Prostate gland (tissue), 2 donors: ENCODE data around the gene GNAQ. TPM values are rescaled to one million over a fixed set of nuclear protein-coding genes. Genes with fewer than 3 reads are reported as not detected.

Source experiments
- DNase-seq: peaks from one replicate; pipeline ENCODE4 v3.0.0-alpha.2; 2019; ENCODE audit warnings: low spot score
- H3K27ac ChIP-seq, 2 donors: fragments of 200-600 bp; sonication (generic); 2 replicates each; pipeline ENCODE4 v1.5.1; 2017 to 2019
- H3K27me3 ChIP-seq: fragments of 200-600 bp; sonication (generic); replicated peaks from 2 replicates; pipeline ENCODE4 v1.5.1; 2019; ENCODE audit not compliant: insufficient read depth
- H3K36me3 ChIP-seq, 2 donors: fragments of 200-600 bp; sonication (generic); 1 replicate in 1 of 2; 2 replicates in 1 of 2; pipeline versions ENCODE4 v1.5.1 to v1.8.1; 2017 to 2019
- H3K4me1 ChIP-seq: fragments of 200-600 bp; sonication (generic); replicated peaks from 2 replicates; pipeline ENCODE4 v1.5.1; 2019
- H3K4me3 ChIP-seq, 2 donors: fragments of 200-600 bp; sonication (generic); 2 replicates each; pipeline ENCODE4 v1.5.1; 2017 to 2019
- H3K9me3 ChIP-seq: fragments of 200-600 bp; sonication (generic); 2 replicates; pipeline ENCODE4 v1.5.1; 2017
- CTCF ChIP-seq, 4 experiments: fragments of 200-600 bp in 2 of 4; fragments of 450-650 bp in 2 of 4; sonication (generic) in 2 of 4; IDR thresholded peaks; 1 replicate in 3 of 4; 2 replicates in 1 of 4; pipeline ENCODE4 v1.5.1; 2016 to 2019; ENCODE audit warnings: antibody characterized with exemption in 4 of 4, mild to moderate bottlenecking in 2 of 4, moderate library complexity in 2 of 4
- POLR2A ChIP-seq: fragments of 450-650 bp; IDR thresholded peaks from one replicate; pipeline ENCODE4 v1.6.1; 2016; ENCODE audit warnings: antibody characterized with exemption, mild to moderate bottlenecking
- POLR2AphosphoS5 ChIP-seq: sonication (generic); formaldehyde crosslinking; IDR thresholded peaks from one replicate; pipeline ENCODE4 v1.6.1; 2017; ENCODE audit warnings: antibody characterized with exemption
- WGBS: methylation state at CpG from one replicate; pipeline ENCODE4 v1.1.5; 2018; 5-methylcytosine and 5-hydroxymethylcytosine counted together
- intact Hi-C: fragments of 100-400 bp; cut with DNase I; formaldehyde crosslinking; loops from one replicate; pipeline ENCODE4 v1.14.2; 2022
- total RNA-seq, 2 donors: library from RNA; depleted of rRNA; stranded (reverse); fragments of >200 nt; gene quantifications; one replicate each; pipeline ENCODE4 v1.1.0, GENCODE V29; 2016

GNAQ gene
- total RNA-seq, 2 donors from 2014 or later: 35.0 to 43.7 TPM

- intact Hi-C loops: no loop called here
- no peak for DNase-seq
- no peak for TF ChIP-seq POLR2AphosphoS5
- H3K9me3 ChIP-seq: no peaks in the 10 kb centered on the region
- no peaks in the 10 kb centered on the region for H3K27me3 ChIP-seq
- no peak overlapping the region for H3K4me3 ChIP-seq
- no peaks in the 10 kb centered on the region for H3K4me1 ChIP-seq
- WGBS: 87% methylated on average over 1 of the region's 1 CpG
- H3K36me3 ChIP-seq: no peaks in the 10 kb centered on the region
- no peak overlapping the region for H3K27ac ChIP-seq
Observed at GRCh38 chr9:77906991-77907390, 124.6 kb downstream of the GNAQ start.

GRCh38 chr9:77903666-77904285 lies 127.8 kb downstream of the GNAQ start:
- Histone ChIP-seq H3K9me3 (no peaks in the 10 kb centered on the region), H3K4me3 (no peak overlapping the region), H3K4me1 (no peaks in the 10 kb centered on the region), H3K27ac (no peak overlapping the region), H3K27me3 (no peaks in the 10 kb centered on the region), H3K36me3 (no peaks in the 10 kb centered on the region)
- intact Hi-C loops: no loop called here
- no peak for DNase-seq
- TF ChIP-seq CTCF (IDR thresholded peaks at IDR 0.05) (no peak), POLR2A (no peak), POLR2AphosphoS5 (no peak)
- 61% methylated on average over 1 of the region's 1 CpG for WGBS

- 75% methylated on average over 2 of the region's 2 CpGs for WGBS
- Histone ChIP-seq H3K27me3 (no peaks in the 10 kb centered on the region), H3K4me3 (no peak overlapping the region), H3K9me3 (no peaks in the 10 kb centered on the region), H3K36me3 (no peaks in the 10 kb centered on the region), H3K27ac (no peak overlapping the region), H3K4me1 (no peaks in the 10 kb centered on the region)
- no peak for DNase-seq
- intact Hi-C loops: no loop called here
- TF ChIP-seq POLR2A (no peak), CTCF (IDR thresholded peaks at IDR 0.05) (no peak), POLR2AphosphoS5 (no peak)
Observed at GRCh38 chr9:77901771-77902170, 129.8 kb downstream of the GNAQ start.

GRCh38 chr9:77901018-77901417 lies 130.6 kb downstream of the GNAQ start:
- no peak for DNase-seq
- Histone ChIP-seq H3K27me3 (no peaks in the 10 kb centered on the region), H3K9me3 (no peaks in the 10 kb centered on the region), H3K4me3 (no peak overlapping the region), H3K4me1 (no peaks in the 10 kb centered on the region), H3K27ac (no peak overlapping the region), H3K36me3 (no peaks in the 10 kb centered on the region)
- no peak for TF ChIP-seq POLR2AphosphoS5
- TF ChIP-seq CTCF (IDR thresholded peaks at IDR 0.05): no peak
- TF ChIP-seq POLR2A: no peak
- intact Hi-C loops: no loop called here
- WGBS: 93% methylated on average over 3 of the region's 3 CpGs

- 94% methylated on average over 6 of the region's 6 CpGs for WGBS
- H3K4me1 ChIP-seq: no peaks in the 10 kb centered on the region
- intact Hi-C loops: no loop called here
Observed at GRCh38 chr9:77899679-77900354, 131.8 kb downstream of the GNAQ start.

More at GRCh38 chr9:77899679-77900354, 131.8 kb downstream of the GNAQ start:
- Histone ChIP-seq H3K4me3 (no peak overlapping the region), H3K27me3 (no peaks in the 10 kb centered on the region), H3K36me3 (no peaks in the 10 kb centered on the region), H3K27ac (no peak overlapping the region), H3K9me3 (no peaks in the 10 kb centered on the region)
- DNase-seq: no peak
- TF ChIP-seq POLR2AphosphoS5 (no peak), CTCF (IDR thresholded peaks at IDR 0.05) (no peak), POLR2A (no peak)
